OCI-LY3 (cell line): ENCODE measurements around the gene SLC35A3.

ENCODE experiments used
- H2AFZ ChIP-seq: fragments of 200-600, 300-600 bp; shearing (Covaris generic); 2 replicates; pipeline ENCODE4 v1.6.0; 2014; ENCODE audit warnings: antibody characterized with exemption, low read depth, low read length
- H3K27ac ChIP-seq: fragments of 200-600, 300-600 bp; sonication (generic); 2 replicates; pipeline ENCODE4 v1.5.1; 2014; ENCODE audit warnings: mild to moderate bottlenecking, low read length, moderate library complexity, mixed read lengths
- H3K27me3 ChIP-seq: fragments of 200-600, 300-600 bp; sonication (generic); 2 replicates; pipeline ENCODE4 v1.6.1; 2014; ENCODE audit warnings: low read depth, low read length, mixed read lengths
- H3K36me3 ChIP-seq: fragments of 200-600, 300-600 bp; sonication (generic); replicated peaks from 2 replicates; pipeline ENCODE3; 2014; ENCODE audit warnings: low read depth, low read length, mixed read lengths
- H3K4me1 ChIP-seq: fragments of 300-600, 200-600 bp; sonication (generic); 2 replicates; pipeline ENCODE4 v1.6.1; 2014; ENCODE audit warnings: low read length, mixed read lengths
- H3K4me2 ChIP-seq: fragments of 200-600, 300-600 bp; sonication (generic); 2 replicates; pipeline ENCODE4 v1.6.1; 2014; ENCODE audit warnings: low read length, mixed read lengths
- H3K4me3 ChIP-seq: fragments of 300-600, 200-600 bp; sonication (generic); 2 replicates; pipeline ENCODE4 v1.5.1; 2014; ENCODE audit warnings: antibody characterized with exemption, mild to moderate bottlenecking, low read length, moderate library complexity
- H3K79me2 ChIP-seq: fragments of 300-600, 200-600 bp; shearing (Covaris generic); 2 replicates; pipeline ENCODE4 v1.6.1; 2014; ENCODE audit warnings: mild to moderate bottlenecking, low read length, mixed read lengths
- H3K9ac ChIP-seq: fragments of 300-600, 200-600 bp; shearing (Covaris generic); 2 replicates; pipeline ENCODE4 v1.6.0; 2014; ENCODE audit warnings: mild to moderate bottlenecking, low read length, moderate library complexity
- H3K9me3 ChIP-seq: fragments of 200-600, 300-600 bp; shearing (Covaris generic); 2 replicates; pipeline ENCODE4 v1.6.1; 2014; ENCODE audit warnings: low read length, mixed read lengths; ENCODE audit not compliant: insufficient read depth
- H4K20me1 ChIP-seq: fragments of 200-600, 300-600 bp; sonication (generic); 2 replicates; pipeline ENCODE4 v1.6.1; 2016; ENCODE audit warnings: low read length, mixed read lengths; ENCODE audit not compliant: insufficient read depth
- CTCF ChIP-seq: fragments of 200-600, 300-600 bp; sonication (generic); IDR thresholded peaks from 2 replicates; pipeline ENCODE4 v1.5.1; 2014; ENCODE audit warnings: antibody characterized with exemption, low read length, low read depth
- EZH2phosphoT487 ChIP-seq: fragments of 200-600 bp; shearing (Covaris generic); IDR thresholded peaks from 2 replicates; pipeline ENCODE4 v1.6.1; 2018; ENCODE audit warnings: antibody characterized with exemption, mixed run types, low read depth

SLC35A3 gene

GRCh38 chr1:100005424-100005823, 35.6 kb downstream of the SLC35A3 start:
- H3K27ac ChIP-seq: no peak overlapping the region
- H3K79me2 ChIP-seq: no peaks in the 10 kb centered on the region; the same call in 1 of the 2 replicates
- H3K27me3 ChIP-seq: no peaks in the 10 kb centered on the region
- H3K9ac ChIP-seq: no peak overlapping the region
- no peaks in the 10 kb centered on the region for H4K20me1 ChIP-seq
- peaks cover 5% of the 10 kb centered on the region; the same call in 1 of the 2 replicates for H3K9me3 ChIP-seq
- no peak overlapping the region for H3K4me3 ChIP-seq
- no peaks in the 10 kb centered on the region for H3K4me1 ChIP-seq
- no peak for TF ChIP-seq CTCF
- no peak for TF ChIP-seq EZH2phosphoT487
- H3K4me2 ChIP-seq: no peak overlapping the region
- H3K36me3 ChIP-seq: peaks cover 8% of the 10 kb centered on the region
- no peak overlapping the region for H2AFZ ChIP-seq

GRCh38 chr1:100006688-100007087, 36.9 kb downstream of the SLC35A3 start:
- Histone ChIP-seq H3K36me3 (peaks cover 8% of the 10 kb centered on the region), H3K27me3 (no peaks in the 10 kb centered on the region), H3K79me2 (no peaks in the 10 kb centered on the region; the same call in 1 of the 2 replicates), H3K4me2 (no peak overlapping the region), H3K9ac (no peak overlapping the region), H3K4me1 (no peaks in the 10 kb centered on the region), H2AFZ (no peak overlapping the region), H3K27ac (no peak overlapping the region), H3K9me3 (peaks cover 5% of the 10 kb centered on the region; the same call in 1 of the 2 replicates), H3K4me3 (no peak overlapping the region), H4K20me1 (no peaks in the 10 kb centered on the region)
- TF ChIP-seq EZH2phosphoT487: no peak
- no peak for TF ChIP-seq CTCF

GRCh38 chr1:100009458-100009857, 39.7 kb downstream of the SLC35A3 start:
- TF ChIP-seq EZH2phosphoT487 (no peak), CTCF (no peak)
- Histone ChIP-seq H3K4me3 (no peak overlapping the region), H3K36me3 (peaks cover 5% of the 10 kb centered on the region), H3K9ac (no peak overlapping the region), H3K27me3 (no peaks in the 10 kb centered on the region), H3K4me1 (no peaks in the 10 kb centered on the region), H2AFZ (no peak overlapping the region), H3K9me3 (peaks cover 5% of the 10 kb centered on the region; the same call in 1 of the 2 replicates), H3K27ac (no peak overlapping the region), H3K79me2 (no peaks in the 10 kb centered on the region), H3K4me2 (no peak overlapping the region), H4K20me1 (no peaks in the 10 kb centered on the region)

- H3K79me2 ChIP-seq: no peaks in the 10 kb centered on the region
- no peak overlapping the region for H3K4me2 ChIP-seq
- TF ChIP-seq CTCF (no peak), EZH2phosphoT487 (no peak)
- no peak overlapping the region for H2AFZ ChIP-seq
- no peaks in the 10 kb centered on the region for H3K9me3 ChIP-seq
- H3K4me3 ChIP-seq: no peak overlapping the region
- peaks cover 3% of the 10 kb centered on the region for H3K36me3 ChIP-seq
- no peaks in the 10 kb centered on the region for H4K20me1 ChIP-seq
- H3K4me1 ChIP-seq: no peaks in the 10 kb centered on the region
- no peak overlapping the region for H3K27ac ChIP-seq
- H3K27me3 ChIP-seq: no peaks in the 10 kb centered on the region
- H3K9ac ChIP-seq: no peak overlapping the region
These were observed 41.0 kb downstream of the SLC35A3 start for GRCh38 chr1:100010804-100011203.
